Neural cell (in vitro differentiated cells): Measurements from ENCODE around the gene PLEKHN1.

ENCODE experiments used
- EP300 ChIP-seq: fragments of 450-650 bp; conservative IDR thresholded peaks from 2 replicates; pipeline ENCODE4 v1.6.1; 2014; ENCODE audit warnings: antibody characterized with exemption, mild to moderate bottlenecking, moderate library complexity; ENCODE audit not compliant: poor library complexity, severe bottlenecking
- EZH2 ChIP-seq: fragments of 200-600, 300-800 bp; shearing (Covaris generic), sonication (generic); IDR thresholded peaks from 2 replicates; pipeline ENCODE4 v1.6.1; 2014; ENCODE audit warnings: antibody characterized with exemption, low read length, borderline replicate concordance, mild to moderate bottlenecking; ENCODE audit not compliant: insufficient read depth, poor library complexity, severe bottlenecking
- RAD21 ChIP-seq: fragments of 450-650 bp; conservative IDR thresholded peaks from 2 replicates; pipeline ENCODE4 v1.6.1; 2014; ENCODE audit warnings: antibody characterized with exemption, mild to moderate bottlenecking, moderate library complexity
- SMC3 ChIP-seq: fragments of 450-650 bp; conservative IDR thresholded peaks from 2 replicates; pipeline ENCODE4 v1.6.1; 2014; ENCODE audit warnings: antibody characterized with exemption, mild to moderate bottlenecking, moderate library complexity; ENCODE audit not compliant: poor library complexity
- TF ChIP-seq, protein P1 (sequence below): fragments of 450-650 bp; IDR thresholded peaks from 2 replicates; pipeline ENCODE4 v1.5.1; 2014; ENCODE audit warnings: antibody characterized with exemption, mild to moderate bottlenecking, moderate library complexity; ENCODE audit not compliant: poor library complexity, severe bottlenecking
- TF ChIP-seq, protein P2 (sequence below): IDR thresholded peaks from 2 replicates; pipeline ENCODE4 v1.6.1; 2012; ENCODE audit warnings: borderline replicate concordance

DNA sequence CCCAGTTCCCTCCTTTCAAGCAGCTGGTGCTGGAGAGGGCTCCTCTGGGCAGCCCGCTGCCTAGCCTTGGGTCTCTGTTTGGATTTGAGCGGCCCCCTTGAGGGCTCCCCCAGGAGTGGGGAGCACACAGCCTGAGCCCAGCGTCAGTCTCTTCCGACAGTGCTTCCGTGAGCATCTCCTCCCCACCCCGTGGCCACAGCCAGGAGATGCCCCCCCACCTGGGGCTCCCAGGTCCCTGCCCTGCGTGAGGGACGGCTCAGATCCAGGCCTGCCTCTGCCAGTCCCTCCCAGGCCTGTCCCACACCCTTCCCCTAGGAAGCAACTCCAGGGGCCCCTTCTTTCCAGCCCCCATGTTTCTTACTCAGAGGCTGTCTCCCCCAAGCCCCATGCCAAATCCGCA is 39.0 kb upstream of the PLEKHN1 start:
- TF ChIP-seq, protein P1, sequence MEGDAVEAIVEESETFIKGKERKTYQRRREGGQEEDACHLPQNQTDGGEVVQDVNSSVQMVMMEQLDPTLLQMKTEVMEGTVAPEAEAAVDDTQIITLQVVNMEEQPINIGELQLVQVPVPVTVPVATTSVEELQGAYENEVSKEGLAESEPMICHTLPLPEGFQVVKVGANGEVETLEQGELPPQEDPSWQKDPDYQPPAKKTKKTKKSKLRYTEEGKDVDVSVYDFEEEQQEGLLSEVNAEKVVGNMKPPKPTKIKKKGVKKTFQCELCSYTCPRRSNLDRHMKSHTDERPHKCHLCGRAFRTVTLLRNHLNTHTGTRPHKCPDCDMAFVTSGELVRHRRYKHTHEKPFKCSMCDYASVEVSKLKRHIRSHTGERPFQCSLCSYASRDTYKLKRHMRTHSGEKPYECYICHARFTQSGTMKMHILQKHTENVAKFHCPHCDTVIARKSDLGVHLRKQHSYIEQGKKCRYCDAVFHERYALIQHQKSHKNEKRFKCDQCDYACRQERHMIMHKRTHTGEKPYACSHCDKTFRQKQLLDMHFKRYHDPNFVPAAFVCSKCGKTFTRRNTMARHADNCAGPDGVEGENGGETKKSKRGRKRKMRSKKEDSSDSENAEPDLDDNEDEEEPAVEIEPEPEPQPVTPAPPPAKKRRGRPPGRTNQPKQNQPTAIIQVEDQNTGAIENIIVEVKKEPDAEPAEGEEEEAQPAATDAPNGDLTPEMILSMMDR: no peak
- TF ChIP-seq EZH2 (no peak), RAD21 (no peak), EP300 (no peak), SMC3 (no peak)
- TF ChIP-seq, protein P2, sequence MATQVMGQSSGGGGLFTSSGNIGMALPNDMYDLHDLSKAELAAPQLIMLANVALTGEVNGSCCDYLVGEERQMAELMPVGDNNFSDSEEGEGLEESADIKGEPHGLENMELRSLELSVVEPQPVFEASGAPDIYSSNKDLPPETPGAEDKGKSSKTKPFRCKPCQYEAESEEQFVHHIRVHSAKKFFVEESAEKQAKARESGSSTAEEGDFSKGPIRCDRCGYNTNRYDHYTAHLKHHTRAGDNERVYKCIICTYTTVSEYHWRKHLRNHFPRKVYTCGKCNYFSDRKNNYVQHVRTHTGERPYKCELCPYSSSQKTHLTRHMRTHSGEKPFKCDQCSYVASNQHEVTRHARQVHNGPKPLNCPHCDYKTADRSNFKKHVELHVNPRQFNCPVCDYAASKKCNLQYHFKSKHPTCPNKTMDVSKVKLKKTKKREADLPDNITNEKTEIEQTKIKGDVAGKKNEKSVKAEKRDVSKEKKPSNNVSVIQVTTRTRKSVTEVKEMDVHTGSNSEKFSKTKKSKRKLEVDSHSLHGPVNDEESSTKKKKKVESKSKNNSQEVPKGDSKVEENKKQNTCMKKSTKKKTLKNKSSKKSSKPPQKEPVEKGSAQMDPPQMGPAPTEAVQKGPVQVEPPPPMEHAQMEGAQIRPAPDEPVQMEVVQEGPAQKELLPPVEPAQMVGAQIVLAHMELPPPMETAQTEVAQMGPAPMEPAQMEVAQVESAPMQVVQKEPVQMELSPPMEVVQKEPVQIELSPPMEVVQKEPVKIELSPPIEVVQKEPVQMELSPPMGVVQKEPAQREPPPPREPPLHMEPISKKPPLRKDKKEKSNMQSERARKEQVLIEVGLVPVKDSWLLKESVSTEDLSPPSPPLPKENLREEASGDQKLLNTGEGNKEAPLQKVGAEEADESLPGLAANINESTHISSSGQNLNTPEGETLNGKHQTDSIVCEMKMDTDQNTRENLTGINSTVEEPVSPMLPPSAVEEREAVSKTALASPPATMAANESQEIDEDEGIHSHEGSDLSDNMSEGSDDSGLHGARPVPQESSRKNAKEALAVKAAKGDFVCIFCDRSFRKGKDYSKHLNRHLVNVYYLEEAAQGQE: no peak
